Smooth muscle cell (in vitro differentiated cells): Measurements from ENCODE around the gene UBASH3A. TPM values are rescaled to one million over a fixed set of nuclear protein-coding genes. Genes with fewer than 3 reads are reported as not detected.
"Not testable (repeated sequence)": the region's sequence is repeated elsewhere in the genome, so short reads cannot be mapped to it uniquely, and the experiment has no call there.

Source experiments
- DNase-seq: peaks from one replicate; lab custom pipeline; 2025; ENCODE audit not compliant: unreplicated experiment; lab: John Stamatoyannopoulos, UW
- H2AFZ ChIP-seq: fragments of 200-600 bp; sonication (generic); 2 replicates; pipeline ENCODE4 v1.6.0; 2016; ENCODE audit warnings: antibody characterized with exemption, low read depth, mild to moderate bottlenecking
- H3F3A ChIP-seq: fragments of 200-600 bp; sonication (generic); 2 replicates; pipeline ENCODE4 v1.6.0; 2017; ENCODE audit warnings: antibody characterized with exemption, low read depth
- H3K27ac ChIP-seq: fragments of 200-600 bp; sonication (generic); 2 replicates; pipeline ENCODE4 v1.5.1; 2016; ENCODE audit warnings: low read depth, mild to moderate bottlenecking
- H3K27me3 ChIP-seq: fragments of 200-600 bp; sonication (generic); 2 replicates; pipeline ENCODE4 v1.6.1; 2016; ENCODE audit warnings: low read depth, mild to moderate bottlenecking
- H3K36me3 ChIP-seq: fragments of 200-600 bp; sonication (generic); 2 replicates; pipeline ENCODE4 v1.5.1; 2016; ENCODE audit warnings: low read depth
- H3K4me1 ChIP-seq: fragments of 200-600 bp; sonication (generic); 2 replicates; pipeline ENCODE4 v1.5.1; 2016; ENCODE audit warnings: low read depth
- H3K4me2 ChIP-seq: fragments of 200-600 bp; sonication (generic); 2 replicates; pipeline ENCODE4 v1.6.0; 2016; ENCODE audit warnings: mild to moderate bottlenecking
- H3K4me3 ChIP-seq: fragments of 200-600 bp; sonication (generic); 2 replicates; pipeline ENCODE4 v1.5.1; 2016; ENCODE audit warnings: mild to moderate bottlenecking
- H3K79me2 ChIP-seq: fragments of 200-600 bp; sonication (generic); 2 replicates; pipeline ENCODE4 v1.6.0; 2016; ENCODE audit warnings: low read depth, mild to moderate bottlenecking
- H3K9ac ChIP-seq: fragments of 200-600 bp; sonication (generic); 2 replicates; pipeline ENCODE4 v1.6.0; 2016; ENCODE audit warnings: low read depth
- H3K9me3 ChIP-seq: fragments of 200-600 bp; sonication (generic); replicated peaks from 2 replicates; pipeline ENCODE4 v1.5.1; 2016; ENCODE audit warnings: low read depth
- H4K20me1 ChIP-seq: fragments of 200-600 bp; sonication (generic); 2 replicates; pipeline ENCODE4 v1.6.0; 2016; ENCODE audit warnings: low read depth
- CTCF ChIP-seq: fragments of 200-600 bp; sonication (generic); IDR thresholded peaks from 2 replicates; pipeline ENCODE4 v1.5.1; 2017; ENCODE audit warnings: borderline replicate concordance, mild to moderate bottlenecking, antibody characterized with exemption; ENCODE audit not compliant: insufficient read depth, poor library complexity, severe bottlenecking
- WGBS: methylation state at CpG from one replicate; pipeline ENCODE4 v1.1.7; 2016; ENCODE audit warnings: low lambda C conversion rate; 5-methylcytosine and 5-hydroxymethylcytosine counted together
- polyA plus RNA-seq: library from polyadenylated mRNA; unstranded; fragments of >200 nt; fragmentation: Nextera tagmentation; extraction: Ambion mirVana; gene quantifications from 2 replicates; pipeline ENCODE4 v1.2.1, GENCODE V29; 2016
- total RNA-seq: library from RNA; depleted of rRNA; stranded (reverse); fragments of >200 nt; gene quantifications from 2 replicates; pipeline ENCODE4 v1.2.3, GENCODE V29; 2014

Gene UBASH3A
- total and polyA plus RNA-seq, 2 experiments from 2014 or later: not detected

- H3K4me2 ChIP-seq: peak overlapping the region; percentile 69
- no peak overlapping the region for H2AFZ ChIP-seq
- H3F3A ChIP-seq: peaks cover 13% of the 10 kb centered on the region
- H3K4me1 ChIP-seq: peaks cover 9% of the 10 kb centered on the region
- no peak overlapping the region for H3K4me3 ChIP-seq
- H3K27ac ChIP-seq: peak overlapping the region; percentile 79
- peak; percentile 37 for TF ChIP-seq CTCF
- H3K9me3 ChIP-seq: no peaks in the 10 kb centered on the region
- no peaks in the 10 kb centered on the region for H4K20me1 ChIP-seq
- H3K27me3 ChIP-seq: no peaks in the 10 kb centered on the region
- DNase-seq: peak; percentile 23
- H3K36me3 ChIP-seq: no peaks in the 10 kb centered on the region
- no peaks in the 10 kb centered on the region for H3K79me2 ChIP-seq
- no peak overlapping the region for H3K9ac ChIP-seq
- 12% methylated on average over 12 of the region's 12 CpGs for WGBS
These were observed 63.7 kb downstream of the UBASH3A start for GRCh38 chr21:42467140-42467983.

DNA sequence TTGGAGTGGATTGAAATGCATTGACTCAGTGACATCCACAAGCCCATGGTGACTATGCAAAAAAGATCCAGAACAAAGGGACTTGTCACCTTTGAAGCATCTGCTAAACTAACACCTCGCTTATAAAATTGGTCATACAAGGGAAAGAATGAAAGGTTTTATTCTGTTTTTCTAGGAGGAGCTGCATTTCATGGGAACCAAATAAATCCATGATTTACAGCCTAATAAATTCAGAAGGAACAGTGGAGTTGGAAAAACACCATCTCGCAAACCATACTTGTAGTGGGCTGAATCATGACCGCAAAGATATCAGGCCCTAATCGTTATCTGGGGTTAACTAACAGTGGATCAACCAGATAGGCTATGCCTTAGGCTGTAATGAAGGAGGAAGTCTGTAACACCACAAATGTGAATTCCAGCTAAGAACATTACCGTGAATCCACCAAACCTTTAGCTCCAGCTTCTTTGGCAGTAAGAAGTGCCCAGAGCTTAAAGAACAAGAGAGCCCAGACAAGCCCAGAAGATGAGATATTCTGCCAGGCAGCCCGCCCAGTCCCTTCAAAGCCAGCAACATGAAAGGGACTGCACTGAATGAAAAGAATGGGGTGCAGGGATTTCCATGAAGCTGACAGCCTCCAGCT, 64.9 kb downstream of the UBASH3A start:
- H3K4me1 ChIP-seq: peaks cover 9% of the 10 kb centered on the region
- H3K9ac ChIP-seq: no peak overlapping the region
- no peak for DNase-seq
- no peaks in the 10 kb centered on the region for H3K36me3 ChIP-seq
- no peaks in the 10 kb centered on the region for H3K79me2 ChIP-seq
- peaks cover 13% of the 10 kb centered on the region for H3F3A ChIP-seq
- 18% methylated on average over 6 of the region's 6 CpGs for WGBS
- peak overlapping the region; percentile 79 for H3K27ac ChIP-seq
- no peak overlapping the region for H3K4me3 ChIP-seq
- no peak for TF ChIP-seq CTCF
- H3K9me3 ChIP-seq: no peaks in the 10 kb centered on the region
- H4K20me1 ChIP-seq: no peaks in the 10 kb centered on the region
- peak overlapping the region; percentile 69 for H3K4me2 ChIP-seq
- H3K27me3 ChIP-seq: no peaks in the 10 kb centered on the region
- H2AFZ ChIP-seq: no peak overlapping the region

GRCh38 chr21:42469272-42469671, 65.6 kb downstream of the UBASH3A start:
- Histone ChIP-seq H2AFZ (no peak overlapping the region), H3K9ac (no peak overlapping the region), H3K27me3 (no peaks in the 10 kb centered on the region), H3K4me2 (peak overlapping the region; percentile 69), H3K27ac (no peak overlapping the region), H3K9me3 (no peaks in the 10 kb centered on the region), H4K20me1 (no peaks in the 10 kb centered on the region), H3K4me1 (peaks cover 9% of the 10 kb centered on the region), H3K79me2 (no peaks in the 10 kb centered on the region), H3K36me3 (no peaks in the 10 kb centered on the region), H3F3A (peaks cover 20% of the 10 kb centered on the region), H3K4me3 (no peak overlapping the region)
- no peak for TF ChIP-seq CTCF
- WGBS: 95% methylated on average over 2 of the region's 2 CpGs
- DNase-seq: no peak

- not testable (repeated sequence) for H3K36me3 ChIP-seq, H3K4me2 ChIP-seq
These were observed 66.0 kb downstream of the UBASH3A start for GRCh38 chr21:42469726-42470125.

More at GRCh38 chr21:42469726-42470125, 66.0 kb downstream of the UBASH3A start:
- H3K9me3 ChIP-seq, H3K27me3 ChIP-seq, H3K4me3 ChIP-seq, H4K20me1 ChIP-seq, H2AFZ ChIP-seq, H3K27ac ChIP-seq, H3K4me1 ChIP-seq, H3K79me2 ChIP-seq, DNase-seq, H3K9ac ChIP-seq: not testable (repeated sequence)
- WGBS: 100% methylated on average over 4 of the region's 4 CpGs
- H3F3A ChIP-seq: peaks cover 24% of the 10 kb centered on the region
